SJSA1 (cell line): Measurements from ENCODE around the gene CRACR2A. TPM values are rescaled to one million over a fixed set of nuclear protein-coding genes. Genes with fewer than 3 reads are reported as not detected.

Experiments used
- DNase-seq, 2 experiments: peaks; one replicate each; pipeline ENCODE4 v3.0.0-alpha.2; 2015 to 2020; ENCODE audit warnings: low spot score in 2 of 2, low read depth in 1 of 2
- H3K27ac ChIP-seq: fragments of 250-450 bp; sonication (Bioruptor Pico); 2 replicates; pipeline ENCODE4 v1.5.1; 2020; ENCODE audit warnings: mild to moderate bottlenecking, moderate library complexity
- H3K27me3 ChIP-seq: fragments of 250-450 bp; sonication (Bioruptor Pico); replicated peaks from 2 replicates; pipeline ENCODE4 v1.5.1; 2020; ENCODE audit warnings: mild to moderate bottlenecking, moderate library complexity
- H3K36me3 ChIP-seq: fragments of 250-450 bp; sonication (Bioruptor Pico); 2 replicates; pipeline ENCODE4 v1.5.1; 2020; ENCODE audit warnings: mild to moderate bottlenecking
- H3K4me1 ChIP-seq: fragments of 250-450 bp; sonication (Bioruptor Pico); replicated peaks from 2 replicates; pipeline ENCODE4 v1.6.1; 2021; ENCODE audit warnings: mild to moderate bottlenecking
- H3K4me3 ChIP-seq: fragments of 250-450 bp; sonication (Bioruptor Pico); 2 replicates; pipeline ENCODE4 v1.5.1; 2020; ENCODE audit warnings: mild to moderate bottlenecking
- H3K9me3 ChIP-seq: fragments of 250-450 bp; sonication (Bioruptor Pico); replicated peaks from 2 replicates; pipeline ENCODE4 v1.5.1; 2020; ENCODE audit warnings: mild to moderate bottlenecking
- total RNA-seq: library from RNA; depleted of rRNA; stranded (reverse); fragments of >200 nt; shearing (Covaris generic); gene quantifications from 2 replicates; pipeline ENCODE4 v1.2.3, GENCODE V29; 2014

The CRACR2A gene
- total RNA-seq, 1 experiment from 2014 or later, result 1.1 TPM

DNA sequence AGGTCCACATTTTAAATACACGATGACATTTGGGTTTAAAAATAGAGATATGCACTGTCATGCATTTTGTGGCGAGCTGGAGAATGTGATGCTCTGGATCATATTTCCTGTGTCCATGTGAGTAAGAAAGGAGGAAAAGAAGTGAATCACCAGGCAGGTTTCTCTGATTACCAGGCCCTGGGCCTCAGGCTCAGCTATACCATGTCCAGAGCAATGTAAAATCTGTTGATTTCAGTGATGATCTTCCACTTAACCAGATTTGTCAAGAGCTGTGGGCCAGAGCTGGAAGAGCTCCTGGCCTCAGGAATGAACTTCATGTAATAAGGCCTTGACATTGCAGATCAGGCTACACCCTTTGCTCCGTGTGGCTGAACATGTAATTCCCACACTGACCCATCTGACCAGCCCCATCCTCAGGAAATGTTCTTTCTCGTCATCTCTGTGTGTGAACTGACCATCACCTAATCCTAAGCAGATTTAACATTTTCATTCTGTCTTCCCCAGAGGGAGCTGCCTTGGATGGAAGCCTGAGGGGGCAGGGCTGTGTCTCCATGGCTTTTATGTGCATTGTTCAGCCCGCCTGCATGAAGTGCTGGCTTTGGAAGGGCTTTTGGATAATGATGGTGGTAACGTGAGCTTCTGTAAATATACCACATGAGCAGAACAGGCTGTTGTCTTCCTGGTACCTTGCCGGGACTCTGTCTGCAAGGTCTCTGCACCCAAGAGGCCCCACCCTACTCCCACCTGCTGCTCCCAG, 54.5 kb downstream of the CRACR2A start:
- no peak overlapping the region for H3K27ac ChIP-seq
- H3K4me1 ChIP-seq, result peaks cover 5% of the 10 kb centered on the region; the same call in 1 of the 2 replicates
- H3K36me3 ChIP-seq, result no peaks in the 10 kb centered on the region
- no peaks in the 10 kb centered on the region for H3K9me3 ChIP-seq
- H3K4me3 ChIP-seq, result no peak overlapping the region
- H3K27me3 ChIP-seq, result no peaks in the 10 kb centered on the region
- DNase-seq, result peak in 1 of 2 experiments; percentile 31

DNA sequence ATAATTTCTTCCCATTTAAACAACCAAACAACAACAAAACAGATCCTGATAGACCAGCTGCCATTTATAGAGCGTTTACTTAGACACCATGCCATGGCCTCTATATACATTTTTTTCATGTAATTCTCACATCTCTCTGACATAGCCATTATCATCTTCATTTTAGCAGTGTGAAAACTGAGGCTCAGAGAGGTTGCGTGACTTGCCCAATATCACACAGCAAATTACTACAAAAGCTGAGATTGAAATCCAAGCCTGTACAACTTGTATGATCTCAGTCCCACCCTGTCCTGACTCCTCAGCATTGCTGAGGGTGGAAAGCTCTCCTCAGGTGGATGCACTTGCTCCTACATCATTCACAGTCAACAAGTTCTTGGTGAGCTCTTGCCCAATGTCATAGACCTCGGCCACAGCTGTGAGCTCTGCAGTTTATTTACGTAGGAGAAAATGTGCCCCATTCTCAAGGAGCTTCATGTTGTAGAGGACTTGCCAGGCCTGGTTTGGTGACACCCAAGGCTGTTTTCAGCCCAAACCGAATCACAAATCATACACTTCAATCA, 55.5 kb downstream of the CRACR2A start:
- Histone ChIP-seq H3K27ac (0 out of 2 replicates have a peak overlapping the region, but pooled peaks have one; percentile 30), H3K9me3 (no peaks in the 10 kb centered on the region), H3K36me3 (no peaks in the 10 kb centered on the region), H3K27me3 (no peaks in the 10 kb centered on the region), H3K4me1 (peaks cover 5% of the 10 kb centered on the region; the same call in 1 of the 2 replicates), H3K4me3 (no peak overlapping the region)
- DNase-seq, result no peak

DNA sequence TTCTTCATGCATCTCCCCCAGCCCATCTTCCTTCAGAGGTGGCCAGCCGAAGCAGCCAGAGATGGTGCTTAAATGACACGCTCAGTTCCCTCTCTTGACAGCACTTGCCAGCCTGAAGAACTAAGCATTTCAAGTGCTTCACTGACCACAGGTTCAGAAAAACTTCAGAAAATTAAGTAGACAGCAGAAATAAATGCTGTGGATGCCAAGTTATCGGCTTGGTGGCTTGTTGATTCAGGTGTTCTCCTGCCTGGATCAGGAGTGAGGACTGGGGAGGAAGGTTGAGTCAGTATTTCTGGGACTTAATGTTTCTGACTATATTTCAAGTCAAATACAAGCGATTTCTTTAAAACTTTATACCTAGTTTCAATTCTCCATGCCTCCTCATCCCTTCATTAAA, 58.2 kb downstream of the CRACR2A start:
- H3K4me3 ChIP-seq, result no peak overlapping the region
- H3K27me3 ChIP-seq, result 0 out of 2 replicates have a peak, but pooled peaks cover 2% of the 10 kb centered on the region
- H3K9me3 ChIP-seq, result peaks cover 4% of the 10 kb centered on the region; the same call in 1 of the 2 replicates
- DNase-seq, result no peak
- H3K36me3 ChIP-seq, result no peaks in the 10 kb centered on the region
- peaks cover 5% of the 10 kb centered on the region; the same call in 1 of the 2 replicates for H3K4me1 ChIP-seq
- no peak overlapping the region for H3K27ac ChIP-seq

DNA sequence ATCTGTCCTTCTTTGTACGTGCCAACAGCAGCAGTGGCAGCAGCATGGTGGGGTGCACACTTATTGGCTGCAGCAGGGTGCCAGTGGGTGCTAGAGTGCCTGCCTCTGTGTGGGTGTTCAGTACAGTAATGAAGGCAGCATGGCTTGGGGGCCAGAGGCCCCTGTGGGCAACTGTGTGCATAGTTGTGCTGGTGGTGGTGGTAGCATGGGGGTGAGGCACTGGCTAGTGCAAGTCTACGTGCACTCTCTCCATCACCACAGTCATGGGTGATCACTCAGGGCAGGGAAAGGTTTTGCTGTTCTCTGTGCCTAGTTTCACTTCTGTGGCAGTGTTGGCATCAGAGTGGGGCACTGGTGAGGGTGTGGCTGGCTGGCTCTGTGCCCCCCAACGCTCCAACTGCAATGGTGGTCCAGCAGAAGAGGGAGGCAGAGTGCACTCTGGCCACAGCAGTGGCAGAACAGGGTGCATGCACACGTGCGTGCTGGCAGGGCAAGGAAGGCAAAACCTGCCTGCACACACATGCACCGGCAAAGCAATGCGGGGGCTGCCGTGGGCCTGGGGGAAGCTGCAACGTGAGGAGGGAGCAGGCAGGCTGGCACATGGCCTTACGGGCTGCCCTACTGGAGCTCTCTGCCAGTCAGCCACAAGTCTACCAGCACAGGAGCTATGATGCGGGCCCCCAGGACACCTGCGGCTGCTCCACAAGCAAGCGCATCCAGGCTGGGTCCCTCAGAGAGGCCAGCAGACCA, 60.1 kb downstream of the CRACR2A start:
- peak in 1 of 2 experiments; percentile 38 for DNase-seq
- Histone ChIP-seq H3K27ac (no peak overlapping the region), H3K4me3 (no peak overlapping the region), H3K27me3 (0 out of 2 replicates have a peak, but pooled peaks cover 2% of the 10 kb centered on the region), H3K9me3 (peaks cover 4% of the 10 kb centered on the region; the same call in 1 of the 2 replicates), H3K36me3 (no peaks in the 10 kb centered on the region), H3K4me1 (no peaks in the 10 kb centered on the region)

DNA sequence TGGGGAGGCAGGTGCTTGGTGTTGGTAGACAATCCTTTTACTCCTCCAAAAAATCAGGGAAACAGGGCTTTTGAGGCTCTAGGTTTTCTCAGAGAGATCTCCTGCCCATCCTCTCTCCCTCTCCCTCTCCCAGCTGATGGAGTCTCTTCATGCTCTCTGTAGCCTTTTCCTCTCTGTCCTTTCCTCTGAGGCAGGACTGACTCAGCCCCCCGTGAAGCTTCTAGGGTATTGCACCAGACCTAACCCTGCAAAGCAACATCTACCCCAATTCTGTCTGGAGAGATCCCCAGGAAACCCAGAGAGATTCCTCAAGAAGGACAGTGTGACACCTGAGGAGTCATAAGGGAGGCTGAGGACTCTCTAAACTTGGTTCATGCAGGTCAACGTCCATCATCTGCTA, 66.4 kb downstream of the CRACR2A start:
- H3K27me3 ChIP-seq, result 0 out of 2 replicates have a peak, but pooled peaks cover 2% of the 10 kb centered on the region
- peak in 1 of 2 experiments; percentile 14 for DNase-seq
- H3K27ac ChIP-seq, result no peak overlapping the region
- H3K4me1 ChIP-seq, result no peaks in the 10 kb centered on the region
- no peak overlapping the region for H3K4me3 ChIP-seq
- peaks cover 2% of the 10 kb centered on the region; the same call in 1 of the 2 replicates for H3K9me3 ChIP-seq
- no peaks in the 10 kb centered on the region for H3K36me3 ChIP-seq

DNA sequence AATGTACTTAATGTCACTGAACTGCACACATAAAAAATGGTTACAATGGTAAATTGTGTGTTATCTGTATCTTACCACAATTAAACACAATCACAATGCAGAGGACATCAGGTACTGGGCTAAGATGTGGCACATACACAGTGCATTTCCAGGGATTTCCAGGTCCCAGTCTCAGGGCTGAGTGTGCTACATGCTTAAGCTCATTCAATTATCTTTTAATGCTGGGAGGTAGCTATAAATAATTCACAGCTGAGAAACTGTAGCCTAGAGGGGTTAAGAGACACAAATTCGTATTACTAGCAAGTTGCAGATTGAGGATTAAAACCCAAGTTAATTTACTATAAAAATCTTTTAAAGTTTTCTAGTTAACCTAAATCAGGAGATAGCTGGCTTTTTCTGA, 67.1 kb downstream of the CRACR2A start:
- peak in 1 of 2 experiments; percentile 1 for DNase-seq

DNA sequence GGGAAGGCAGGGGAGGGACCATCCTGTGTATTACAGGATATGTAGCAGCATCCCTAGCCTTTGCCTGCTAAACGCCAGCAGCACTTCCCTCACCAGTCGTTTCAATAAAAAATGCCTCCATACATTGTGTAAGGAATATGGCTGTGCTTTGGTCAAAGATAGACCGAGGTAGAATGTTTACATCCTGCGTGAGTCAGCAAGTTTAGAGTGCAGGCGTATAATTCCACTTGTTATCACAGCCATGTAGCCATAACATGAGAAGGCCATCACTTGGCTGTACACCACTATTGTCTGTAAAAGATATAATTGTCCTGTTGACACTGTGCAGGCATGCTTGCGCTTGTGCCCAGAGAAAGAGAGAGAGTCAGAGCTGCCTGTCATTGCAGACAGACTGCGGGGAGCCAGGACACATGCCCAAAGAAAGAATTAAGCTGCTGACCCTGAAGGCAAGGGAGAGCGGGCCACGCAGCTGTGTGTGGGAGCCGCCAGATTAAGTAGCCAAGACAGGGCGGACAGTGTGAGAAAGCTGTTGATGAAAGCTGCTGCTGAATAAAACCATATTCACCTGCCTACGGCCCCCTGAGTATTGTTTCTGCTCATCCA, 68.4 kb downstream of the CRACR2A start:
- Histone ChIP-seq H3K9me3 (no peaks in the 10 kb centered on the region), H3K4me1 (no peaks in the 10 kb centered on the region), H3K27me3 (no peaks in the 10 kb centered on the region), H3K36me3 (no peaks in the 10 kb centered on the region), H3K27ac (no peak overlapping the region), H3K4me3 (no peak overlapping the region)
- DNase-seq, result peak in 1 of 2 experiments; percentile 22

More for the DNA sequence above, 67.1 kb downstream of the CRACR2A start:
- Histone ChIP-seq H3K9me3 (no peaks in the 10 kb centered on the region), H3K4me3 (no peak overlapping the region), H3K36me3 (no peaks in the 10 kb centered on the region), H3K27ac (no peak overlapping the region), H3K27me3 (no peaks in the 10 kb centered on the region), H3K4me1 (no peaks in the 10 kb centered on the region)

DNA sequence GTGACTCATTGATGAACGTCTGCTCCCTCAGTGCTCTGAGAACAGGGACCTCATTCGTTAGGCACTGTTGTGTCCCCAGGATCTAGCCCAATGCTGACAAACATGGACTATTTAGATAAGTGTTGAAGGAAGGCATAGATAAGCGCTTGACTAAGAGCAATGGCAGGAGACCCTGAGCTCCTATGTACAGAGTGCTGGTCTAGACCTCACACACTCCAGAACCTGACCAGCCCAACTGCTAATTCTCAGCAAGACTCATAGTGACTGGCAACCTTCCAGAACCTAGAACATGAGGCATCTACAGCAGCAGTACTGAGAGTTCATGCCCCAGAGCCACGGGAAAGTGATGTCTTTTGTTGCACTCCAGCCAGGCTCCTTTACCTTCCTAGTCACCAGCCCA, 69.2 kb downstream of the CRACR2A start:
- no peaks in the 10 kb centered on the region for H3K36me3 ChIP-seq
- peak in 1 of 2 experiments; percentile 25 for DNase-seq

DNA sequence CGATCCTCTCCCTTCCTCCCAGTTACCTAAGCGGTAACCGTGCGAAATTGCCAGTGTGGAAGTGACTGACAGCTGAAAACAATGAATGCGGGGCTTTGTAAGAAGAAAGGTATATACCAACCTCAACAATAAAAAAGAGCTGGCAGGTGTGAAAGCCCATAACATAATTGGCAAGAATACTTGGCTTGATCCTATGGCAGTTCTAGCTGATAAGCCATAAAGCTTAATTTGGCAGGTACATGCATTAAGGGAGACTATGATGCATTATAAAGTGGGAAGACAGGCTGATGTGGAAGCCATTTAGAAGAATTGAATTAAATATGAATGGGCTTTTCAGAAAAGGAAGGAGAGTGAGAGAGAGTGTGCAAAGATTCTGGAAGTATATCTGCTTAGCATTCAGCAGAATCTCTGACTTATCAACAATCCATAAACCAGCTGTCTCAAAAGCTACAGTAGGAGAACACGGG, 71.3 kb downstream of the CRACR2A start:
- H3K36me3 ChIP-seq, result no peaks in the 10 kb centered on the region
- no peaks in the 10 kb centered on the region for H3K4me1 ChIP-seq
- no peak for DNase-seq
- no peak overlapping the region for H3K27ac ChIP-seq
- no peak overlapping the region for H3K4me3 ChIP-seq
- H3K9me3 ChIP-seq, result no peaks in the 10 kb centered on the region
- H3K27me3 ChIP-seq, result no peaks in the 10 kb centered on the region

More for the DNA sequence above, 69.2 kb downstream of the CRACR2A start:
- no peaks in the 10 kb centered on the region for H3K4me1 ChIP-seq
- no peaks in the 10 kb centered on the region for H3K9me3 ChIP-seq
- H3K4me3 ChIP-seq, result no peak overlapping the region
- H3K27me3 ChIP-seq, result no peaks in the 10 kb centered on the region
- H3K27ac ChIP-seq, result no peak overlapping the region

DNA sequence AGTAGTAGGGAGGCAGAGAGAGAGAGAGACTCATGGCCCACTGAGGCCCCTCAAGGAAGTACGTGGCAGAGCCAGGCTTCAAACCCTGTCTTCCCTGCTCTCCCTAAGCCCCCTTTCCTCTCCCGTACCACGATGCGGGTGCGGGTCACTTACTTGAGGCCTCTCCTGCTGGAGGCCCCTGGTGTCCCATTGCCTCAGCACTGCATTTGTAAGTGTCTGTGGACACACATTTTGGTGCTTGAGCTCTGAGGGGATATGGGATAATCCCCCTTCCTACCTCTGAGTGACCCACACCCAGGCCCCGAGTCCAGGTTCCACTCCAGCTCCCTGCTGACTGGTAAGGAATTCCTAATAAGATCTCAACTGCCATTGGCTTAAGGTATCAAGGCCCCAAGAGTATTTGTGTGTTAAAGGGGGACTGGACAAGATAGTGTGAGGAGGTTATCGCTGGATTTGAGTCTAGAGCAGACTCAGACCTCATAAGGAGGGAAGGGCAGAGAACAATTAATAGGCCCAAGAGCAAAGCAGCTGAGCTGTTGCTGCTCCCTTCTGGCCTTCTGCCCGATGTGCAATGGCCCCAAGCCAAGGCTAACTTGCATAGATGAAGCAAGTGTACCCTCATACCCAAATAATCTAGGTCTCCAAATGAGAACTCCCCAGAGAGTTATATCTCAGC, 71.9 kb downstream of the CRACR2A start:
- H3K4me1 ChIP-seq, result no peaks in the 10 kb centered on the region
- H3K27me3 ChIP-seq, result no peaks in the 10 kb centered on the region
- H3K9me3 ChIP-seq, result no peaks in the 10 kb centered on the region
- no peaks in the 10 kb centered on the region for H3K36me3 ChIP-seq
- DNase-seq, result peak in 1 of 2 experiments; percentile 30
- no peak overlapping the region for H3K27ac ChIP-seq
- H3K4me3 ChIP-seq, result no peak overlapping the region

DNA sequence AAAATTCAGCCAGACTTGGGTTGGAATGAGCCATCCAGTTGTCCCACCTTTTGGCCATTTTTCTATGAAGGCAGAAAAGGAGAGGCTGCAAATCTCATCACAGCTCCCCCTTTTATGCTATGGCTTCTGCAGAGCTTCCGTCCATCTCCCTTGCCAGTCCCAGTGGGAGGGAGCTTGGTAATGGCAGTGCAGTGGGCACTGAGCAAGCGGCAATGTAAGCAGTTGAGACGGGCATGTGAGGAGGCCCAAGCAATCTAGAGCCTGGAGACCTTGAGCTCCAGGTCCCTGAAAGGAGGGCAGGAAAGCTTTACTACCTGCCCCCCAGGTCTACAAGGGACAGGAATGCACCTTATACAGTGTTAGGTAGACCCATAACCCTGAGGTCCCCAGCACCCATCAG, 73.1 kb downstream of the CRACR2A start:
- 0 out of 2 replicates have a peak, but pooled peaks cover 3% of the 10 kb centered on the region for H3K27me3 ChIP-seq
- H3K27ac ChIP-seq, result no peak overlapping the region
- H3K4me1 ChIP-seq, result no peaks in the 10 kb centered on the region
- no peaks in the 10 kb centered on the region for H3K36me3 ChIP-seq
- H3K4me3 ChIP-seq, result no peak overlapping the region
- no peak for DNase-seq
- H3K9me3 ChIP-seq, result no peaks in the 10 kb centered on the region

DNA sequence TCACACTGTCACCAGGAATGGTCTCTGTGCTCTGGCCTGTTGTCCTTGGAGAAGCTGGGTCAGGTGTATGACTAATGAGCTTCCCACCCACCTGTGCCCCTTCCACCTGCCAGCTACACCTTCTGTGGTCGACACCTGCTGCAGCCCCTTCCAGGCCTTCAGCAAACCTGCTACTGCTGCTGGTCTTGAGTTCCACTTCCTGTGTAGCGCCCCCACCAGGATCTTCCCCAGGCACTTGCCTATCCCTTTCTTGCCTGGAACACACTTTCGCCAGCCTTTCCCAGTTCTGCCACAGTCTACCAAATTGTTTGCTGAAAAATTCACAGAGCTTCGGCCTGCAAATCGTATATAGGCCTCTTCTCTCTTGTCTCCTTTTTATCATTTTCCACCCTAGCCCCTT, 75.3 kb downstream of the CRACR2A start:
- H3K36me3 ChIP-seq, result no peaks in the 10 kb centered on the region
- no peak overlapping the region for H3K27ac ChIP-seq
- no peaks in the 10 kb centered on the region for H3K4me1 ChIP-seq
- no peaks in the 10 kb centered on the region for H3K9me3 ChIP-seq
- DNase-seq, result no peak
- H3K4me3 ChIP-seq, result no peak overlapping the region
- 0 out of 2 replicates have a peak, but pooled peaks cover 3% of the 10 kb centered on the region for H3K27me3 ChIP-seq
